ENCODE data around the gene CNTNAP4.
A peak's percentile ranks its signal among the peaks of the same experiment; 100 is the strongest.

Gene CNTNAP4

GRCh38 chr16:76338472-76338871, 61.3 kb downstream of the CNTNAP4 start:
- DNase-seq, result no peak
- TF ChIP-seq GATA1 (IDR thresholded peaks at IDR 0.05; ENCODE audit: low read depth, low read length), result no peak
- no peak for TF ChIP-seq POLR2A (IDR thresholded peaks at IDR 0.05; ENCODE audit: low read length)

GRCh38 chr16:76343769-76344168, 66.6 kb downstream of the CNTNAP4 start:
- DNase-seq, result no peak
- TF ChIP-seq POLR2A (IDR thresholded peaks at IDR 0.05; ENCODE audit: low read length) (no peak), GATA1 (IDR thresholded peaks at IDR 0.05; ENCODE audit: low read depth, low read length) (no peak)

- peak; percentile 2 to 35 for DNase-seq
- no peak for TF ChIP-seq POLR2A (IDR thresholded peaks at IDR 0.05; ENCODE audit: low read length)
- no peak for TF ChIP-seq GATA1 (IDR thresholded peaks at IDR 0.05; ENCODE audit: low read depth, low read length)
Measured at GRCh38 chr16:76345163-76345661, 68.0 kb downstream of the CNTNAP4 start.

- TF ChIP-seq POLR2A (IDR thresholded peaks at IDR 0.05; ENCODE audit: low read length) (no peak), GATA1 (IDR thresholded peaks at IDR 0.05; ENCODE audit: low read depth, low read length) (no peak)
- peak; percentile 64 to 68 for DNase-seq
Measured at GRCh38 chr16:76346210-76346609, 69.0 kb downstream of the CNTNAP4 start.

- no peak for DNase-seq
Measured at GRCh38 chr16:76351441-76351840, 74.2 kb downstream of the CNTNAP4 start.

GRCh38 chr16:76360404-76360803, 83.2 kb downstream of the CNTNAP4 start:
- TF ChIP-seq GATA1 (IDR thresholded peaks at IDR 0.05; ENCODE audit: low read depth, low read length) (no peak), POLR2A (IDR thresholded peaks at IDR 0.05; ENCODE audit: low read length) (no peak)
- DNase-seq, result no peak

More at GRCh38 chr16:76351441-76351840, 74.2 kb downstream of the CNTNAP4 start:
- TF ChIP-seq GATA1 (IDR thresholded peaks at IDR 0.05; ENCODE audit: low read depth, low read length) (no peak), POLR2A (IDR thresholded peaks at IDR 0.05; ENCODE audit: low read length) (no peak)

GRCh38 chr16:76370344-76370743, 93.1 kb downstream of the CNTNAP4 start:
- TF ChIP-seq GATA1 (IDR thresholded peaks at IDR 0.05; ENCODE audit: low read depth, low read length), result no peak
- no peak for TF ChIP-seq POLR2A (IDR thresholded peaks at IDR 0.05; ENCODE audit: low read length)

GRCh38 chr16:76371441-76371840, 94.2 kb downstream of the CNTNAP4 start:
- DNase-seq, result no peak
- no peak for TF ChIP-seq POLR2A (IDR thresholded peaks at IDR 0.05; ENCODE audit: low read length)
- TF ChIP-seq GATA1 (IDR thresholded peaks at IDR 0.05; ENCODE audit: low read depth, low read length), result no peak

More at GRCh38 chr16:76370344-76370743, 93.1 kb downstream of the CNTNAP4 start:
- DNase-seq, result no peak

- no peak for DNase-seq
- TF ChIP-seq GATA1 (IDR thresholded peaks at IDR 0.05; ENCODE audit: low read depth, low read length) (no peak), POLR2A (IDR thresholded peaks at IDR 0.05; ENCODE audit: low read length) (no peak)
Measured at GRCh38 chr16:76373998-76374397, 96.8 kb downstream of the CNTNAP4 start.

GRCh38 chr16:76376988-76377387, 99.8 kb downstream of the CNTNAP4 start:
- DNase-seq, result no peak
- TF ChIP-seq GATA1 (IDR thresholded peaks at IDR 0.05; ENCODE audit: low read depth, low read length), result no peak
- no peak for TF ChIP-seq POLR2A (IDR thresholded peaks at IDR 0.05; ENCODE audit: low read length)

GRCh38 chr16:76378020-76378419, 100.8 kb downstream of the CNTNAP4 start:
- TF ChIP-seq POLR2A (IDR thresholded peaks at IDR 0.05; ENCODE audit: low read length) (no peak), GATA1 (IDR thresholded peaks at IDR 0.05; ENCODE audit: low read depth, low read length) (no peak)
- no peak for DNase-seq

- TF ChIP-seq GATA1 (IDR thresholded peaks at IDR 0.05; ENCODE audit: low read depth, low read length) (no peak), POLR2A (IDR thresholded peaks at IDR 0.05; ENCODE audit: low read length) (no peak)
- DNase-seq, result no peak
Measured at GRCh38 chr16:76381096-76381495, 103.9 kb downstream of the CNTNAP4 start.

- no peak for TF ChIP-seq GATA1 (IDR thresholded peaks at IDR 0.05; ENCODE audit: low read depth, low read length)
- TF ChIP-seq POLR2A (IDR thresholded peaks at IDR 0.05; ENCODE audit: low read length), result no peak
- no peak for DNase-seq
Measured at GRCh38 chr16:76385601-76386230, 108.5 kb downstream of the CNTNAP4 start.

- no peak for DNase-seq
- TF ChIP-seq POLR2A (IDR thresholded peaks at IDR 0.05; ENCODE audit: low read length), result no peak
Measured at GRCh38 chr16:76386784-76387183, 109.6 kb downstream of the CNTNAP4 start.

GRCh38 chr16:76387994-76388393, 110.8 kb downstream of the CNTNAP4 start:
- TF ChIP-seq POLR2A (IDR thresholded peaks at IDR 0.05; ENCODE audit: low read length) (no peak), GATA1 (IDR thresholded peaks at IDR 0.05; ENCODE audit: low read depth, low read length) (no peak)
- DNase-seq, result no peak
